VCaP (cell line): ENCODE results near the gene MARK1.

Experiments used
- H3K27ac ChIP-seq: fragments of 450-650 bp; 2 replicates; pipeline ENCODE4 v1.5.1; 2017
- CTCF ChIP-seq: fragments of 450-650 bp; conservative IDR thresholded peaks from 2 replicates; pipeline ENCODE4 v1.5.1; 2017; ENCODE audit warnings: mild to moderate bottlenecking, moderate library complexity

The MARK1 gene

GRCh38 chr1:220527908-220528678 is at the start of gene MARK1:
MARK1 (plus strand) TSS chr1:220528136; CDS start chr1:220528823, 687 bp downstream.
- no peak for TF ChIP-seq CTCF
- H3K27ac ChIP-seq = peak within 1 kb of the TSS; percentile 95

- no peak for TF ChIP-seq CTCF
- H3K27ac ChIP-seq = no peak overlapping the region
Measured at GRCh38 chr1:220483700-220484099, 44.2 kb upstream of the MARK1 start.

- H3K27ac ChIP-seq = no peak overlapping the region
- no peak for TF ChIP-seq CTCF
Measured at GRCh38 chr1:220484135-220484534, 43.8 kb upstream of the MARK1 start.

- no peak overlapping the region for H3K27ac ChIP-seq
- TF ChIP-seq CTCF = no peak
Measured at GRCh38 chr1:220485131-220485530, 42.8 kb upstream of the MARK1 start.

GRCh38 chr1:220485791-220486190 is 42.1 kb upstream of the MARK1 start:
- no peak overlapping the region for H3K27ac ChIP-seq
- TF ChIP-seq CTCF = no peak

- TF ChIP-seq CTCF = no peak
- H3K27ac ChIP-seq = no peak overlapping the region
Measured at GRCh38 chr1:220487297-220487820, 40.6 kb upstream of the MARK1 start.

- TF ChIP-seq CTCF = no peak
- no peak overlapping the region for H3K27ac ChIP-seq
Measured at GRCh38 chr1:220491891-220492290, 36.0 kb upstream of the MARK1 start.
